Measurements from ENCODE around the gene SFR1. TPM values are rescaled to one million over a fixed set of nuclear protein-coding genes. Genes with fewer than 3 reads are reported as not detected.

The SFR1 gene
- total and polyA plus RNA-seq, 7 donors: 3.5 to 9.6 (median 4.1) TPM

DNA sequence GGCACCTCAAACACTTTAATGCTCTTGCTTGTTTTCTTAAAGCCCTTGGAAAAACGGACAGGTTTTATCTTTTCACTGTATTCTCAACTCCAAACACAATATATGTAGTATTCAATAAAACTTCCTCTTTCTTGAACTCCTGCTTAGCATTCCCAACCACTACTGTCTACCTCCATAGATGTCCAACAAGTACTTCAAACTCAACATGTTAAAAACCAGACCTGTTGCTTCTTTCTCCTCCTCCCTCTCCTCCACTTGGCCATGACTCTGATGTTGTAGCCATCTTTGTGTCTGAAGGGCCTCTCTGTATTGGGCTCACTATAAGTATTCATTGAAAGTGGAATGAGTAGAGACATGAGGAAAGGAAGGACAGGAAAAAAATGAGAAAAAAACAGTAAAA lies 20.1 kb upstream of the SFR1 start:
- H3K27me3 ChIP-seq (ENCODE audit: insufficient read depth in 3 of 3, low read length in 2 of 3): no peaks in the 10 kb centered on the region
- intact Hi-C loops (cut with DNase I): no loop called here

DNA sequence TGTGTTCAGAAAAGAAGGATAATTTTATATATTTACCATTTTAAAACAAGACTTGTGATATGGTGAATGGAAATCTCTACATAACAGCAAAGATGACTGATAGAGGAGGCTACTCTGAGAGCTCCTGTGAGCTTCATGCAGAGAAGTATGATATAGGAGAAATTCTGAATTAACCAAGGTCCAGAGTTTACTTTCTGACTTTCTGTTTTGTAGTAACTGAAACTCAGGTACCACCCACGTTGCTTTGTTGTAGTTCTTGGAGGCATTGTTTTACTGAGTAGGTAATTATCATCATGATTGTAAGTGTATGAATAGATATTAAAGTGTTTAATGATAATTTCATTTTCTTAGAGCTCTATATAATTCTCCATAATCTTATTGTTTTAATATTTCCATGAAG lies 18.0 kb upstream of the SFR1 start:
- Histone ChIP-seq H3K9me3 (no peaks in the 10 kb centered on the region), H3K36me3 (ENCODE audit: insufficient read depth in 1 of 2, low read depth in 1 of 2) (no peaks in the 10 kb centered on the region), H3K27me3 (ENCODE audit: insufficient read depth in 3 of 3, low read length in 2 of 3) (no peaks in the 10 kb centered on the region), H3K4me1 (no peaks in the 10 kb centered on the region), H3K27ac (no peak overlapping the region), H3K4me3 (no peak overlapping the region)
- no peak for DNase-seq
- 43 to 48% (median 43%) methylated on average over 1 of the region's 1 CpG for whole genome bisulfite sequencing, 3 donors
- TF ChIP-seq, protein P1, sequence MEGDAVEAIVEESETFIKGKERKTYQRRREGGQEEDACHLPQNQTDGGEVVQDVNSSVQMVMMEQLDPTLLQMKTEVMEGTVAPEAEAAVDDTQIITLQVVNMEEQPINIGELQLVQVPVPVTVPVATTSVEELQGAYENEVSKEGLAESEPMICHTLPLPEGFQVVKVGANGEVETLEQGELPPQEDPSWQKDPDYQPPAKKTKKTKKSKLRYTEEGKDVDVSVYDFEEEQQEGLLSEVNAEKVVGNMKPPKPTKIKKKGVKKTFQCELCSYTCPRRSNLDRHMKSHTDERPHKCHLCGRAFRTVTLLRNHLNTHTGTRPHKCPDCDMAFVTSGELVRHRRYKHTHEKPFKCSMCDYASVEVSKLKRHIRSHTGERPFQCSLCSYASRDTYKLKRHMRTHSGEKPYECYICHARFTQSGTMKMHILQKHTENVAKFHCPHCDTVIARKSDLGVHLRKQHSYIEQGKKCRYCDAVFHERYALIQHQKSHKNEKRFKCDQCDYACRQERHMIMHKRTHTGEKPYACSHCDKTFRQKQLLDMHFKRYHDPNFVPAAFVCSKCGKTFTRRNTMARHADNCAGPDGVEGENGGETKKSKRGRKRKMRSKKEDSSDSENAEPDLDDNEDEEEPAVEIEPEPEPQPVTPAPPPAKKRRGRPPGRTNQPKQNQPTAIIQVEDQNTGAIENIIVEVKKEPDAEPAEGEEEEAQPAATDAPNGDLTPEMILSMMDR (IDR thresholded peaks at IDR 0.05): no peak
- no peak for ATAC-seq
- intact Hi-C loops (cut with DNase I): no loop called here

More for the DNA sequence above, 20.1 kb upstream of the SFR1 start:
- ATAC-seq (no peak), DNase-seq (no peak)
- TF ChIP-seq, protein P1 (IDR thresholded peaks at IDR 0.05): no peak
- Histone ChIP-seq H3K9me3 (no peaks in the 10 kb centered on the region), H3K4me3 (no peak overlapping the region), H3K27ac (no peak overlapping the region), H3K36me3 (ENCODE audit: insufficient read depth in 1 of 2, low read depth in 1 of 2) (no peaks in the 10 kb centered on the region), H3K4me1 (no peaks in the 10 kb centered on the region)
- WGBS, 3 donors: 52 to 81% (median 64%) methylated on average over 1 of the region's 1 CpG

DNA sequence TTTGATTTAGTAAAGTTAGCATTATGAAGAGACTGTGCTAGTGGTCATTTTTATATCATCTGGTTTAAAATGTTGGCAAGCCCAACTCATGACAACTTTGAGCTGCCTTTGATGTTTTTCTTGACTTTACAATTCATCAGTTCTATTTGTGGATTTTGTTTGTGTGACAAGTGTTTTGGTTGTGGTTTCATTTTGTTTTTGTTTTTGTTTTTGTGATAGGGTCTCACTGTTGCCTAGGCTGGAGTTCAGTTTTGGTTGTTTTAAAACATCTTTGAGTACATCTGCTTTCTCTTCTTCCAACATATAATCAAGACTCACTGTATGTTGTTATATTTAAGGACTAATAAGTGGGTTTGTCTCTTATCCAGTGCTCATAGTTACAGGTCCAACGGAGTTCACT lies 17.6 kb upstream of the SFR1 start:
- no peaks in the 10 kb centered on the region for H3K36me3 ChIP-seq (ENCODE audit: insufficient read depth in 1 of 2, low read depth in 1 of 2)
- ATAC-seq (no peak), DNase-seq (no peak)
- no peaks in the 10 kb centered on the region for H3K4me1 ChIP-seq
- intact Hi-C loops (cut with DNase I): no loop called here
- TF ChIP-seq, protein P1 (IDR thresholded peaks at IDR 0.05): no peak
- no peaks in the 10 kb centered on the region for H3K27me3 ChIP-seq (ENCODE audit: insufficient read depth in 3 of 3, low read length in 2 of 3)
- H3K9me3 ChIP-seq: no peaks in the 10 kb centered on the region
- 0% methylated on average over 1 of the region's 1 CpG for WGBS, 3 donors
- no peak overlapping the region for H3K4me3 ChIP-seq
- H3K27ac ChIP-seq: no peak overlapping the region

DNA sequence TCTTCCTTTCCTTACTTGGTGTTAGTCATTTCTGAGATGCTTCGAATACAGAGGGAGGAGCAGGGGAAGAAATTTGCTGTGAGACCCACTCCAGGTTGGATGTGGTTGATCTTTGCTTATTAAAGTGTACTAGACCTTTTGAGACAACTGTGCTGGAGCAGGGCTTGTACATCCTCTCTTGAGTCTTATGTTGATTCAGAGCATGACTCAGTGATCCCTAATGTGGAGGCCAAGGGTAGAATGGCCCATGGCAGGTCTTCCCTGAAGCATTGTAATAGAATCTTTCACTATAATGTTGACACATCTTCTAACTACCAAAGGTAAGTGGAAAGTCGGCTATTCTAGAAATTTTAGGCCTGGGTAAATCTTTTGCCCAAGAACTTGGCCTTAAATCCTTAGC lies 17.0 kb upstream of the SFR1 start:
- Histone ChIP-seq H3K9me3 (no peaks in the 10 kb centered on the region), H3K36me3 (ENCODE audit: insufficient read depth in 1 of 2, low read depth in 1 of 2) (no peaks in the 10 kb centered on the region), H3K4me3 (no peak overlapping the region), H3K27ac (no peak overlapping the region), H3K27me3 (ENCODE audit: insufficient read depth in 3 of 3, low read length in 2 of 3) (no peaks in the 10 kb centered on the region), H3K4me1 (no peaks in the 10 kb centered on the region)
- ATAC-seq (no peak), DNase-seq (no peak)
- WGBS, 3 donors: 90 to 94% (median 92%) methylated on average over 2 of the region's 2 CpGs
- TF ChIP-seq, protein P1 (IDR thresholded peaks at IDR 0.05): no peak
- intact Hi-C loops (cut with DNase I): no loop called here

DNA sequence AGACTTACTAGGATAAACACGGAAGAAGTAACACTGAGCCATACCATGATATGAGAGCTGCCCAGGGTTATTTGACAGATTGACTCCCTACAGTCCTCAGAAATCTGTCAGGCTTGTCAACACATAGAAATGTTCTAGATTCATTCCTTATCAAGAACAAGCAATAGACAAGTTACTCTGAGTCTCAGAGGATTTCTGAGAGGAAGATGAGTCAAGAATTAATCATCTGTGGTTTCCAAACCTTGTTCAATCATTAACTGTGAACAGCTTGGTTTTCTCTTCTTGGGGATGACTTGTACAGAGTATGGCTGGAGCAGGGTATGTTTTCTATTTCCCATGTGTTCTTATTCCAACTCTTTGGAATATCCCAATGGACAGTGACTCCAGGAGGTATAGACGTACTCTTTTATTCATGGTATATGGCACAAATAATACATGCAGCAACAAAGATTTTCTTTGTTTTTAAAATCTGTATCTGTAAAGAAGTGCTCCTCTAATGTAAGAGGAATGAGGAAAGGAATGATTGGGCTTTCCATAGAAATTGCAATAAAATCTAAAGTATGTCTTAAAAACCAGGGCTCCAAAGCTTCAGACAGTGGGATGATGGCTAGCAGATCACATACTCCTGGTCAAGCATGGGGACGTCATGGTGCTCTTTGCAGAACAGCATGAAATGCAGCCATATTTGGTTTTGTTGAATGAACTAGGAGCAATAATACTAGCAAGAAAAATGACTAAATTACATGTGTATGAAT lies 11.9 kb upstream of the SFR1 start:
- 76 to 79% (median 77%) methylated on average over 3 of the region's 3 CpGs for WGBS, 3 donors
- H3K27ac ChIP-seq: no peak overlapping the region
- intact Hi-C loops (cut with DNase I): no loop called here
- H3K4me1 ChIP-seq: no peaks in the 10 kb centered on the region
- no peak for DNase-seq
- no peaks in the 10 kb centered on the region for H3K27me3 ChIP-seq (ENCODE audit: insufficient read depth in 3 of 3, low read length in 2 of 3)
- TF ChIP-seq, protein P1 (IDR thresholded peaks at IDR 0.05): no peak
- no peak for ATAC-seq
- no peaks in the 10 kb centered on the region for H3K9me3 ChIP-seq
- no peaks in the 10 kb centered on the region for H3K36me3 ChIP-seq (ENCODE audit: insufficient read depth in 1 of 2, low read depth in 1 of 2)
- no peak overlapping the region for H3K4me3 ChIP-seq
